RPMI7951 (cell line): ENCODE results near the gene HAS3. TPM values are rescaled to one million over a fixed set of nuclear protein-coding genes. Genes with fewer than 3 reads are reported as not detected.
"Not testable (repeated sequence)": the region's sequence is repeated elsewhere in the genome, so short reads cannot be mapped to it uniquely, and the experiment has no call there.

Source experiments
- DNase-seq: peaks from one replicate; pipeline ENCODE4 v3.0.0-alpha.2; 2012; ENCODE audit warnings: low read depth
- total RNA-seq: library from RNA; depleted of rRNA; stranded (reverse); fragments of >200 nt; shearing (Covaris generic); gene quantifications from 2 replicates; pipeline ENCODE4 v1.2.3, GENCODE V29; 2014

The HAS3 gene
- total RNA-seq, 1 experiment from 2014 or later = 0.72 TPM

DNA sequence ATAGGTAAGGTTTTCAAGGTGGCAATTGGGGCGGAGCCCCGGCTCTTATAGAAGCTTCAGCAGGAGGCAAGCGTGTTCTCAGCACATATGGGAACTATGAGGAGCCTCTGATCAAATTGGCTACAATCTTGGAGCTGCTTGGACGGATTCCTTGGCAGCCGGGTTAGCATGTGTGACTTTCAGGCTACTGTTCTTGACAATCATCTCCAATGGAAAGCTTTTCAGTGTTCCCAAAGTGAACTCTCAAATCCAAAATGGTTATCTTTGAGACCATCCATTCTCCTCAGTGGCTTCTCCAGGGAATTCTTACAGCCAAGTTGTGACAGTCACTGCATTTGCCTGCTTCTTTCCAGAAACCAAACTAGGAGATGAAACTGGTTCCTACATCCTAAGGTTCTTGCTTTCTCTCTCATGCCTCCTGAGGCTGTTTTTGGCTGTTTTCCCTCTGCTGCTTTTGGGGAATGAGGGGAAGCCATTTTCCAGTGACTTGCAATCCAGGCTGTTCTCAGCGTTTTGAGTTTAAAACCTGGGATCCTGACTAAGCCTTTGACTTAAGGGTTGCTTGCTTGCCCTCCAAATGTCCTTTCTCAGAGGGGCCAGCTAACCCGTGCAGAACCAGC, 10.9 kb downstream of the HAS3 start:
- DNase-seq = no peak

- no peak for DNase-seq
These were observed 11.5 kb downstream of the HAS3 start for GRCh38 chr16:69116906-69117305.

GRCh38 chr16:69118468-69118867, 13.0 kb downstream of the HAS3 start:
- no peak for DNase-seq

DNA sequence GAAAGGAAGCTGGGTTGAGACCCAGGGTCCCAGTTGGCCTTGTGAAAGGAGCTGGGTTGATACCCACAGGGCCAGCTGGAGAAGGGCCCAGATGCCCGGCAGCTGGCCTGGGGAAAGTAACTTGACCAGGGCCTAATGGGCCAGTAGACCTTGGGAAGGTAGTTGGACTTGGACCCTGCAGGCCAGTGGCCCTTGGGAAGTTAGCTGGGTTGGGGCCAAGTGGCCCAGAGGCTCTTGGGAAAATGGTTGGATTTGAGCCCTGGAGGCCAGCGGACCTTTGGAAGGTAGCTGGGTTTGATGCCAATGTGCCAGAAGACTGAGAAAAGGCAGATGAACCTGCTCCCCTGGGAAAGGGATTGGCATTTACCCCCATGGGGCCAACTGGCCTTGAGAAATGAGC, 13.5 kb downstream of the HAS3 start:
- no peak for DNase-seq

GRCh38 chr16:69119536-69119935, 14.1 kb downstream of the HAS3 start:
- no peak for DNase-seq

GRCh38 chr16:69120096-69120664, 14.7 kb downstream of the HAS3 start:
- DNase-seq = no peak

- DNase-seq = peak; percentile 71
These were observed 18.5 kb downstream of the HAS3 start for GRCh38 chr16:69123910-69124309.

DNA sequence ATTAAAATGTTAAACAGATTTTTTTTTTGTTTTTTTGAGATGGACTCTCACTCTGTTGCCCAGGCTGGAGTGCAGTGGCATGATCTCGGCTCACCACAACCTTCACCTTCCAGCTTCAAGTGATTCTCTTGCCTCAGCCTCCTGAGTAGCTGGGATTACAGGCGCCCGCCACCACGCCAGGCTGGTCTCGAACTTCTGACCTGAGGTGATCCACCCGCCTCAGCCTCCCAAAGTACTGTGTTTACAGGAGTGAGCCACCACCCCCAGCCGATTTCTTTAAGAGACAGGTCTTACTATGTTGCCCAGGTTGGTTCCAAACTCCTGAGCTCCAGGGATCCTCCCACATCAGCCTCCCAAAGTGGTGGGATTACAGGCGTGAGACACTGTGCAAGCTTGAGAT, 19.0 kb downstream of the HAS3 start:
- DNase-seq = not testable (repeated sequence)

- not testable (repeated sequence) for DNase-seq
These were observed 19.5 kb downstream of the HAS3 start for GRCh38 chr16:69124961-69125360.

GRCh38 chr16:69126221-69126620, 20.8 kb downstream of the HAS3 start:
- no peak for DNase-seq

GRCh38 chr16:69126801-69127200, 21.3 kb downstream of the HAS3 start:
- DNase-seq = not testable (repeated sequence)

DNA sequence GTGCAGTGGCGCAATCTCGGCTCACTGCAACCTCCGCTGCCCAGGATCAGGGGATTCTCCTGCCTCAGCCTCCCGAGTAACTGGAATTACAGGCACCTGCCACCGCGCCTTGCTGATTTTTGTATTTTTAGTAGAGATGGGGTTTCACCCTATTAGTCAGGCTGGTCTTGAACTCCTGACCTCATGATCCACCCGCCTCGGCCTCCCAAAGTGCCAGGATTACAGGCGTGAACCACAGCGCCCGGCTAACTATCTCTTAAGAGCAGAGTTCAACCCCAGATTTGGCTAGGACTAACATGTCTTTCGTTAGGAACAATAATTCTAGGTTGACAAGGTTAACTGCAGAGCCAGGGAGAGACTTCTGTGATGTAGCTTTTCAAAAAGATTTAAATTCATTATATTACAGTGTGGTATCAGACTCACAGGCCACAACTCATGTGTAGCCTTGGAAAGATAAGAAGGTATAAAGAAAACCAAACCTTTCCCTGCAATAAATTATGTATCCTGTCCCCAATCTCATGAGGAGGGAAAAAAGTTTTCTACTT, 22.6 kb downstream of the HAS3 start:
- no peak for DNase-seq

DNA sequence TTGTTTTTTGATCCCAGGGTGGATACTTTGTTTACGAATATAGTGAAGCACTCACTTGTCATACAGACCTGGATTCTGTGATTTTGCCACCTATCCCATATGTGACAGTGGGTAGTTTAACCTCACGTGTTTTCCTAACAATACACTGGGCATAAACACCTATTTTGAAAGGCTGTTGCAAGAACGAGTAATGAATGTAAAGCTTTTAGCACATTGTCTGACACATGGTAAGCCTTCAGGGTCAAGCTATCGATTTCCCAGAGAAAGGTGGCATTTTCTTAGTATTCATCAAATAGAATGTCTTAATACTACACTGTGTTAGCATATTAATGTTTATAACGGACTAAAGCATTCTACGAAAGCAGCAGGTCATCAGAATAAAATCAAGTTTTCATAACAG, 25.0 kb downstream of the HAS3 start:
- no peak for DNase-seq

DNA sequence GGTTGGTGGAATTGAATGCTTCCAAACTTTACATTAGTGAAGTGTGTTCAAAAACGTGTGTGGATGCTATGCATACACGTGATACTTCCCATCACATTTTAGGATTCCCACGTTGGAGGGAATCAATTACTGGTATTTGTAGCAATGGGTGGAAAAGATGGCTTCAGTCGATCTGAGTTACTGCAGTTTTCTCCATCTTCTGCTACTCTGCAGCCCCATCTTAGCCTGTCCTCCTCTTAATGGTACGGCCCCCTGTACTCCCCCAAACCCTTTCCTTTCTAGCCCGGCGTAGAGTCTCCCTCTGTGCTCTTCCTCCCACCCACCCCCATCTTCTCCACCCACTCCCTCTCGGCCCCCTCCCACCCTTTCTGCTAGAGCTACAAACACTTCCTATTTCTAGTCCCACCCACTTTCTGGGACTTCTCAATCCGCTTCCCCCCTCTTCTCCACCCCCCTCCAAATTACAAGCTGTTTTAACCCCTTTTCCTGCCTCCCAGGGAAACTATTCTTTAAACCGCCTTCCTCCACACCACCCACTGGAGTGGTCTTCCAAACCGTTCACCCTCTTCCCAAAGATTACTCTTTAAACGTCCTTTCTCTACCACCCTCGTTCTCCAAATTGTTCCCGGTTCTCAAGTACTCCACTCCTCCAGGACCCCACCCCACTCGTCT, 25.9 kb downstream of the HAS3 start:
- DNase-seq = peak; percentile 25

- DNase-seq = peak; percentile 80
These were observed 26.5 kb downstream of the HAS3 start for GRCh38 chr16:69131839-69132423.

- DNase-seq = peak; percentile 79
These were observed 27.2 kb downstream of the HAS3 start, which contains the start of the genes CHTF8 and UTP4 for GRCh38 chr16:69132424-69133252. TSS of gene CHTF8 (minus strand) at chr16:69132588. CDS start at chr16:69121458, 11,130 bp downstream. TSS of gene UTP4 (plus strand) at chr16:69132649. CDS start at chr16:69133460, 811 bp downstream.

- DNase-seq = no peak
These were observed 28.0 kb downstream of the HAS3 start for GRCh38 chr16:69133373-69133954.

DNA sequence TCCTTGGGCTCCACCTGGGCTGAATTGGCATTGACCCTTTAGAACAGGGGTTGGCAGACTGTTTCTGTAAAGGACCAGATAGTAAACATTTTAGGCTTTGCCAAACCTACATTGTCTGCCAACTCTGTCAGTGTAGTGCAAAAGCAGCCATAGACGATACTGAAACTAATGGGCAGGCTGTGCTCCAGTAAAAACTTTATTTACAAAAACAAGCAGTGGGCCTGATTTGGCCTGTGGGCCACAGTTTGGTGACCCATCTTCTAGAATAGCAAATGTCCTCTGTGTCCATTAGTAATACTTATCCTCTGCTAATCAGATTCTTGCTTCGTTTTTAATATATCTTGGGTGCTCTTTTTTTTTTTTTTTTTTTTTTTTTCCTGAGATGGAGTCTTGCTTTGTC, 33.2 kb downstream of the HAS3 start:
- DNase-seq = no peak

- not testable (repeated sequence) for DNase-seq
These were observed 34.0 kb downstream of the HAS3 start for GRCh38 chr16:69139464-69139863.

DNA sequence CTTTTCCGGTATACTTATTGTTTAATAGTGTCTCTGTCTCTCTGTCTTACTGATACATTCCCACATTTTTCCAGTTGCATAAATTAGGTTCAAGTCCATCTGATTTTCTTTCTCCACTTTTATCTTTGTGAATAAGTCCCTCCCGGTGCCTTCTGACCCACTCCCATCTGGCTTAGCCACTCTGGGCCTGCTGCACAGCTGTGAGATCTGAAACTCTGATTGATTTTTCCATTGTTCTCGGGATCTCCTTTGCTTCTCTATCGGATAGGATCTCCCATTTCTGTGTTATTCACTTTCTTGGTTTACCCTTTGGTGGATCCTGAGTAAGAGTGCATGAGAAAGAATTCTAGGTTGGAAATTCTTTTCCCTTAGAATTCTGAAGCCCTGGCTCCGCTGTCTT, 35.6 kb downstream of the HAS3 start:
- DNase-seq = no peak

GRCh38 chr16:69141936-69142335, 36.5 kb downstream of the HAS3 start:
- DNase-seq = no peak
